ENCODE data around the gene PLD1. TPM values are rescaled to one million over a fixed set of nuclear protein-coding genes. Genes with fewer than 3 reads are reported as not detected.

The PLD1 gene
- total RNA-seq, 1 donor from 2014 or later, result 0.93 TPM

- Mint-ChIP-seq H3K9me3 (no peaks in the 10 kb centered on the region), H3K27ac (ENCODE audit: unreplicated experiment) (no peak overlapping the region), H3K4me1 (no peaks in the 10 kb centered on the region), H3K36me3 (ENCODE audit: low read depth) (no peaks in the 10 kb centered on the region), H3K27me3 (ENCODE audit: low read depth) (no peaks in the 10 kb centered on the region), H3K4me3 (no peak overlapping the region)
- TF ChIP-seq CTCF (conservative IDR thresholded peaks at IDR 0.05), result no peak
- no peak for DNase-seq (ENCODE audit: low read depth, low spot score)
Measured at GRCh38 chr3:171607452-171607851, 202.8 kb downstream of the PLD1 start.

- Mint-ChIP-seq H3K27ac (ENCODE audit: unreplicated experiment) (no peak overlapping the region), H3K4me1 (no peaks in the 10 kb centered on the region), H3K27me3 (ENCODE audit: low read depth) (no peaks in the 10 kb centered on the region), H3K9me3 (no peaks in the 10 kb centered on the region), H3K4me3 (no peak overlapping the region), H3K36me3 (ENCODE audit: low read depth) (no peaks in the 10 kb centered on the region)
- no peak for DNase-seq (ENCODE audit: low read depth, low spot score)
- no peak for TF ChIP-seq CTCF (conservative IDR thresholded peaks at IDR 0.05)
Measured at GRCh38 chr3:171606151-171606751, 204.0 kb downstream of the PLD1 start.

GRCh38 chr3:171604370-171604769 is 205.9 kb downstream of the PLD1 start:
- DNase-seq (ENCODE audit: low read depth, low spot score), result no peak
- H3K9me3 Mint-ChIP-seq, result no peaks in the 10 kb centered on the region
- no peak for TF ChIP-seq CTCF (conservative IDR thresholded peaks at IDR 0.05)
- no peaks in the 10 kb centered on the region for H3K36me3 Mint-ChIP-seq (ENCODE audit: low read depth)
- H3K27ac Mint-ChIP-seq (ENCODE audit: unreplicated experiment), result no peak overlapping the region
- H3K4me3 Mint-ChIP-seq, result no peak overlapping the region
- H3K4me1 Mint-ChIP-seq, result no peaks in the 10 kb centered on the region
- H3K27me3 Mint-ChIP-seq (ENCODE audit: low read depth), result no peaks in the 10 kb centered on the region

- H3K9me3 Mint-ChIP-seq, result no peaks in the 10 kb centered on the region
- H3K27ac Mint-ChIP-seq (ENCODE audit: unreplicated experiment), result no peak overlapping the region
- no peaks in the 10 kb centered on the region for H3K4me1 Mint-ChIP-seq
- TF ChIP-seq CTCF (conservative IDR thresholded peaks at IDR 0.05), result no peak
- no peaks in the 10 kb centered on the region for H3K36me3 Mint-ChIP-seq (ENCODE audit: low read depth)
- no peak for DNase-seq (ENCODE audit: low read depth, low spot score)
- no peak overlapping the region for H3K4me3 Mint-ChIP-seq
- no peaks in the 10 kb centered on the region for H3K27me3 Mint-ChIP-seq (ENCODE audit: low read depth)
Measured at GRCh38 chr3:171602072-171602471, 208.2 kb downstream of the PLD1 start.

- no peak for DNase-seq (ENCODE audit: low read depth, low spot score)
- no peaks in the 10 kb centered on the region for H3K27me3 Mint-ChIP-seq (ENCODE audit: low read depth)
- no peaks in the 10 kb centered on the region for H3K9me3 Mint-ChIP-seq
- H3K27ac Mint-ChIP-seq (ENCODE audit: unreplicated experiment), result no peak overlapping the region
- H3K4me1 Mint-ChIP-seq, result no peaks in the 10 kb centered on the region
- no peaks in the 10 kb centered on the region for H3K36me3 Mint-ChIP-seq (ENCODE audit: low read depth)
- no peak for TF ChIP-seq CTCF (conservative IDR thresholded peaks at IDR 0.05)
- H3K4me3 Mint-ChIP-seq, result no peak overlapping the region
Measured at GRCh38 chr3:171600030-171600429, 210.3 kb downstream of the PLD1 start.

Measured in neural crest cell (in vitro differentiated cells).